ENCODE data around the gene TMEM170A.
"Not testable (repeated sequence)": the region's sequence is repeated elsewhere in the genome, so short reads cannot be mapped to it uniquely, and the experiment has no call there.

The TMEM170A gene, protein sequence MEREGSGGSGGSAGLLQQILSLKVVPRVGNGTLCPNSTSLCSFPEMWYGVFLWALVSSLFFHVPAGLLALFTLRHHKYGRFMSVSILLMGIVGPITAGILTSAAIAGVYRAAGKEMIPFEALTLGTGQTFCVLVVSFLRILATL

DNA sequence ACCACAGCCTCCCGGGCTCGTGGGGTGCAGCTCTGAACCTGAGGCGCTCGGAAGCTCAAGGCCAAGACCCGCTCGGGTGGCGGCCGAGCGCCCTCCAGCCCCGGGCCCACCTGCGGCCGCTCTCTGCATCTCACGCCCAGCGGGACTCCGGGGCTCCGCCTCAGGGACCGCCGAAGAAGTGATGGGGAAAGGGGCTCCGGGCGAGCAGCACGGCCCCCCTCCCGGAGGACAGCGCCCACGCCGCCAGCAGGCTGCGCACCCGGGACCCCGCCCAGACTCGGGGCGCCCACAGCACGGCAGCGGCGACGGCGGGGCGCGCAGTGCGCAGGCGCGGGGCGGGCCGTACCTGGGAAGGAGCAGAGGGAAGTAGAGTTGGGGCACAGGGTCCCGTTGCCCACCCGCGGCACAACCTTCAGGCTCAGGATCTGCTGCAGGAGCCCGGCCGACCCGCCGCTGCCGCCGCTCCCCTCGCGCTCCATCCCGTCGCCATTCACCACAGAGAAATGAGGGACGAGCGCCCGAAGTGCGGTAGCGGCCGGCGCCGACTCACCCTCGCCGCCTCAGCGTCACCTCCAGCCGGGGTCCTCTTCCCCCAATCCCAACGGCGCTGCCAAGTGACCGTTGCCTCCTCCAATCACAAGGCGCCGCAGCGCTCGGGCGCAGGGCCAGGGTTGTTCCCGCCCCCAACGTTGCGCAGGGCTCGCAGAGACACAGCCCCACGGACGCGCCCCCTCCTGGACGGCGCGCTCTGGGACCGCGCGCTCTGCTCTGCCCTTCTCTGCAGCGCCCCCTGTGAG lies at the start of gene TMEM170A:
Gene TMEM170A, minus strand, starts transcription at position 568 of the 797 bp plus-strand sequence. Its CDS starts 89 bp downstream, at position 479.
- peak; percentile 86 for DNase-seq

DNA sequence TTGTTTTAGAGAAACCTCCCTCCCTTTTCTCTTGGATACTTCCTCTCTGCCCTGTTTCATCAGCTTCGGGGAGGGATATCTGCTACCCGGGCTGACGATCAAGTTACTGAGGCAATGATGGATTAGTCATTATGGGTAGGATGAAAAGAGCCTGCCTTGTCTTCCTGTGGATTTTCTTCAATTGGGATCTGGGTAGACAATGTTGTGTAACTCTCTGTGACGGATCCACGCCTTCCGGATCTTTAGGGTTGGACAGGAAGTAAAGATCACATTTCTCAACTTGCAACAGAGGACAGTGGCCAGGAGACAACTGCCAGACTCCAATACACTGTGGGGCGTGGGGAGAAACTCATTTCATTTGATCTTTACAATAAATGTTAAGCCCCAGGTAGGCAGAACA lies 42.1 kb upstream of the TMEM170A start:
- DNase-seq = no peak

DNA sequence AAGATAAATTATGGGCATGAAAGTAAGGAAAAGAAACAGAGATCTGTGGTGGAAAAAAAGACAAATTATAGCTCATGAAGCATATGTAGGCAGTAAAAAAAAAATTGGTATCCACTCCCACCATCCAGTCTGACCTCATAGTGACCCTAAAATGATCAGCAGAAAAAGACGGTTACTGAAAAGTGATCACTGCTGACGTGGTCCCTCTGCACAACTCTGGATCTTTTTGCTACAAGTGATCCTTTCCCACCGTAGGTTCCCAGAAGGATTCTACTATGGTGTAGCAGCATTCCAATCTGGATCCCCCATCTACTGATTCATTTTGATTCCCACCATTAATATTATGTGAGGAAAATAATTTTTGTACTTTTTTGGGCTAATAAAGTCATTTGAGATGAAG lies 41.6 kb upstream of the TMEM170A start:
- no peak for DNase-seq

DNA sequence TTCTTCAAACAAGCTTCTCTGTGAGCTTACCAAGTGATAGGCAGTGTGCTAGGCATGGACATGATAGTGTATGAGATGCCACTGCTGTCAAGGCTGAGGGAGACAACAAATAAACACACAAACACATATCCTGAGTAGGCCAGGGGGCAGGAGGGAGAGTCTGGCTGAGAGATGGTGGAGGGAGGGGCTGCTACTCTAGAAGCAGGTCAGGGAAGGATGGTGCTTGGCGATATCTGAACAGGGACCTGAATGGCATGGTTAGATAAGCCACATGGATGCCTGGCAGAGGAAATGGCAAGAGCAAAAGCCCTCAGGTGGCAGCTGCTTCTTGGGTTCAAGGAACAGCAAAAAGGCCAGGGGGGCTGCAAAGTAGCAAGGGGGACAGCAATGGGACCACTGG lies 39.3 kb upstream of the TMEM170A start:
- DNase-seq = no peak

DNA sequence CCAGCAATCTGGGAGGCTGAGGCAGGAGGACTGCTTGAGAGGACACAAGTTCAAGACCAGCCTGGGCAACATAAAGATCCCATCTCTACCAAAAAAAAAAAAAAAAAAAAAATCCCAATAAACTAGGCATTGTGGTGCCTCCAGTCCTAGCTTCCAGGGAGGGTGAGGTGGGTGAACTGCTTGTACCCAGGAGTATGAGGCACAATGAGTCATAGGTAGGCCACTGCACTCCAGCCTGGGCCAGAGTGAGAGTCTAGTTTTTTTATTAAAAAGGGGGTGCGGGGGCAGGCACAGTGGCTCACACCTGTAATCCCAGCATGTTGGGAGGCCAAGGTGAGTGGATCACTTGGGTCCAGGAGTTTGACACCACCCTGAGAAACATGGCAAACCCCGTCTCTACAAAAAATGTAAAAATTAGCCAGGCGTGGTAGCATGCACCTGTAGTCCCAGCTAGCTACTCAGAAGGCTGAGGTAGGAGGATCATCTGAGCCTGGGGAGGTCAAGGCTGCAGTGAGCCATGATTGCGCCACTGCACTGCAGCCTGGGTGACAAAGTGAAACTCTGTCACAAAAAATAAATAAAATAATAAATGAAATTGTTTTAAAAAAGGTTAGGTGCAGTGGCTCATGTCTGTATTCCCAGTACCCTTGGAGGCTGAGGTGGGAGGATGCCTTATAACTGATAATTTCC lies 38.6 kb upstream of the TMEM170A start:
- no peak for DNase-seq

DNA sequence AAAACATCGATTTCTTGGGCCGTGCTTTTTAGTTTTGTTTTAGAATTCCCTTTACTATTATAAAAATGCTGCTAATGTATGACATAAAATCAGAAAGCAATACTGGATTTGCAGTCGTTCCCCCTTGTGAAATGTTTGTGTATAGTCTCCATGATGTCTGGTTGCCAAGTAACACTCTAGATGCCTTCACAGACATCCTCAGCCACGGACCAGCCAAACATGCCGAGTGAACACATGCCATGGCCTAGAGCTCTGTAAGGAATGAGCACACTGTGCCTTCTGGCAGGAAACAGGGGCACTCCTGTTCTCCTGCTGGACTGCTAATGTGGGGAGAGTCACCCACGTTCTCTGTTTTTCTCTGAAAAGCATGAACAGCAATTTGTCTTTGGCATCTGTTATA lies 37.3 kb upstream of the TMEM170A start:
- not testable (repeated sequence) for DNase-seq

DNA sequence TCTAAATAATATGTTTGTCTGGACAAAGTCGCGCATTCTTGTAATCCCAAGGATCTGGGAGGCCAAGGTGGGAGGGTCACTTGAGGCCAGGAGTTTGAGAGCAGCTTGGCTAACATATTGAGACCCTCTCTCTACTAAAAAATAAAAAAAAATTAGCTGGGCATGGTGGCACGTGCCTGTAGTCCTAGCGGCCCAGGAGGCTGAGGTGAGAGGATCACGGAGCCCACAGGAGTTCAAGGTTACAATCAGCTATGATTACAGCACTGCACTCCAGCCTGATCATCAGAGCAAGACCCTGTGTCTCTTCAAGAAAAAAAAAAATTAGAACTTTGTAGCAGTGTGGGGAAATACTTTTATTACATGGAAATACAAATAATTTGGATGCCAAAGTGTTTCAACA lies 36.9 kb upstream of the TMEM170A start:
- no peak for DNase-seq

DNA sequence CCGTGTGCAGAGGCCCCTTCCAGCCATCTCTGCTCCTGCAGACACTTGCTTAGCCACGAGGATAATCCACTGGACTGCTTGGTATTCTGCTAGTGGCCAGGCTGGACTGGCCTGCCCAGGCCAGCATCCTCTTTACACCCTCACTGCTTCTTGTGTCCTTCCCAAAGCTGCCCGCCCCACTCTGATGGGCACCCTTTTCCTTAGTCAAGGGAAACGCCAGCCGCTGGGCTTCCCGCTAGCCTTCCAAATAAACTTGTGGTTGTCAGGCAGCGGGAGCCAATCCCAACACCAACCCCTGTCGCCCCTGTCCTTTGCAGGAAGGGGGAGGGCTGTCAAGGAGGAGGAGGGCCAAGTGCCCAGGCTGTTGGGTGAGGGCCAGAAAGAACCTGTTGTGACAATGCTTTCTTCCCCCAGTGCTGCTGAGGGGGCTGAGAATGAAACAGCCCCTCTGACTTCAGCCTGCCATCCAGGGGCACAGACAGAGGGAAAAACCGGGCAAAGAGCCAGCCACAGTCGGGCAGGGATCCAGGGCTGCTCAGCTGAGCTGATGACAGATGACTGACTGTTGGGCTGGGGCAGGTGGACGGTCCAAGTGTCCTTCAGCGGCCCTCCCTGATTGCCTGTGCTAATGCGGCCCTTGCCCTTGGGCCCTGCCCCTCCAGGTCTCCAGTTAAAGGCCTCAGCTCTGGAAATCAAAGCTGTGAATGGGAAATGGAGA lies 34.3 kb upstream of the TMEM170A start:
- DNase-seq = not testable (repeated sequence)

DNA sequence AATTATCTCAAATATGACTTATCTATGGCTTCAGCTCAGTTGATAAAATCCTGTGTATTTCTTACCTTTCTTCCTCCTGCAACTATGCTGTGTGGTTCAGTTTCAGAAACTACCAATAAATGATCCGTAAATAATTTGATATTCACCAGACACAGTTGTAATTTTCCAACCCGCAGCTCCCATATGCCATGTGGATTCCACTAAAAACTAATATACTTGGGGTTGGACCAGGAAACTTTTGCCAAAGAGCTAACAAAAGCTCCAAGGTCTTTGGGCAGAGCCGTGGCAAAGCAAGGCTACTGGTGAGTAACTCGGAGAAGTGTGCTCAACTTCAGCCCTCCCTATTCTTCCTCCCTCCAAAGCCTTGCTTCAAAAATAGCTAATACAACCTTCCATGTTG lies 33.1 kb upstream of the TMEM170A start:
- DNase-seq = no peak

DNA sequence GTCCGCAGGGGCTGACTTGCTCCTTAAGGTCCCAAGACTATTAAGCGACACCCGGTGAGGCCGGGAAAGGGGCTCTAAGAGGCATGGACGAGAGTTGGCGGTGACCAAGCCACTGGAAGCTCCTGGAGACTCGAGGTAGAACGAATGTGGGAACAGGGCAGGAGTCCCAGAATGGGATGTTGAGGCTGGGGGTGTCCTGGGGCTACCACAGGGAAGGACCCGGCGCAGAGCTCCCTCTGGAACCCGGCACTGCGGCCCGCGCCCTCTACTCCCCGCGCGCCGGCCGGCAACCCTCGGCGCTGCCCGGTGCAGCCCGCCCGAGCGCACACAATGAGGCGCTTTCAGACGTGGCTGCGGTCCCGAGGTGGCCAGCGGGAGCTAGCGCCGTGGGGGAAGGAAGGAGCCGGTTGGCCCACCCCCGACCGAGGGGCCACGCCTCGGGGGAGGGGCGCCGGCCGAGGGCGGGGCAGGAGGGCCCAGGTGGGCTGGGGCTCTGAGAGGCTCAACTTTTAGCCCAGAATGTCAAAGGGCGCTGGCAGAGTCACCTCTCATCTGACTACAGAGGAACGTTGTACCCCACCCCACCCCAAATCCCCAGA lies 30.7 kb upstream of the TMEM170A start, which contains the start of gene CHST6:
Gene CHST6, minus strand, starts transcription at position 366 of the 599 bp plus-strand sequence. CDS start 15,613 bp downstream, outside the sequence.
- no peak for DNase-seq

DNA sequence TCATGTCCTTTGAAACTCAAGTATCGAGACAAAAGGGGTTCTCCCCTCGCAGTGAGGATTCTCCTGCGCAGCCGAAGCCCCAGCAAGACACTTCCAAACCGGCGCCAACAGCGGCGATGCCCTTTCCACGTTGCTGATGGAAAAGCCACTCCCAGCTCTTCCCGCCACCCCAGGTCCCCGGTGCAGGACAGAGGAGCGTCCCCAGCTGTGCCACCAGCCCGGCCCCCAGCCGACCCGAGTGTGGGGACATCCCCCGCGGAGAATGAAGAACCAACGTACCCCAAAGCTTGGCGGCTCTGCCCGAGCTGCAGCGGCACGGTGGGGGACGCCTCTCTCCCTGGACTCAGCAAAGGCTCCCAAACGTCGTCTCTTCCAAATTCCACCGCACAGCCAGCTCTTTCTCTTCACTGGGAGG lies 30.2 kb upstream of the TMEM170A start:
- DNase-seq = no peak

DNA sequence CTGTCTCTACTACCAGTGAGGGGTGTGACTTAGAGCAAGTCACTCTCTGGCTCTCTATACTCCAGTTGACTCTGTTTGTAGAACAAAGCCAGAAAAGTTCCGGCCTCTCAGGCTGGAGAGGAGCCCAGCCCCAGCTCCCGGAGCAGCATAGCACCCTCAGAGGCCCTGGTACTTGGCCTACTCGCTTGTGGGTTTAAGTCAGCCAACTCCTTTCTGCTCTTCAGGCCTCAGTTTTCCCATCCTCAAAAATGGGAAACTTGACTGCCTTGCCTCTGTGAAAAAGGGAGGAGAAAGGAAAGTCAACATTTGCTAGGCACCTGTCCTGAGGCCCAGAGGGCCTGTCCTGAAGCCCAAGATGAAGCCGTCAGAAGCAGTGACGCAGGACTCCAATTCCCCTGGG lies 29.7 kb upstream of the TMEM170A start:
- no peak for DNase-seq

DNA sequence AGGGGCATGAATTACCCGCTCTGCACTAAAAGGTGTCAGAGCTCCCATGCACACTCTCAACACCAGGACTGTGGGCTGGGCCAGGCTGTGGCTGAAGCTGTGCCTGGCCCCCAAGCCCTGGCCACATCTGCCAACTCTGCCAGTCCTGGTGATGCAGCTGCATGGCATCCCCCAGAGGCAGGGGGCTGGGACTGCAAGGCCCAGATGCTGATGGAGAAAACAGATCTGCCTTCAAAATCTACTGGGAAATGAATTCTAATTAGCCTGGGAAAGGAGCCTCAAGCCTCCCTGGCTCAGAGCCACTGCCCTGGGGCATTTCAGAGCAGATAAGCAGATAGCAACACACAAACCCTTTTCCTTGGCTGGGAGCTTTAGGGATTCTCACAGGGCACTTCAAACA lies 27.4 kb upstream of the TMEM170A start:
- DNase-seq = no peak

DNA sequence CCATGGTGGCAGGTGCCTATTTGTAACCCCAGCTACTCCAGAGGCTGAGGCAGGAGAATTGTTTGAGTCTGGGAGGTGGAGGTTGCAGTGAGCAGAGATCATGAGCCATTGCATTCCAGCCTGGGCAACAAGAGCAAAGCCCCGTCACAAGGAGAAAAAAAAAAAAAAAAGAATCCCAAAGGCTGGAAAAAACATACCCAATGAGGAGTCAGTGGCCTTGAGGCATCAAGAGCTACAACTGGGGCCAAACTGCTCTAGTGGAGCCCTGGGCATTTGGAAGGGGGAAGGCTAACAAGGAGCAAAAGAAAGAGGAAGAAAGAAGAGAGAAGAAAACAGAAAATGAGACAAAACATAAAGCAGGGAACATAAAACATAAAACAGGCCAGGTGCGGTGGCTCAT lies 23.8 kb upstream of the TMEM170A start:
- DNase-seq = no peak

DNA sequence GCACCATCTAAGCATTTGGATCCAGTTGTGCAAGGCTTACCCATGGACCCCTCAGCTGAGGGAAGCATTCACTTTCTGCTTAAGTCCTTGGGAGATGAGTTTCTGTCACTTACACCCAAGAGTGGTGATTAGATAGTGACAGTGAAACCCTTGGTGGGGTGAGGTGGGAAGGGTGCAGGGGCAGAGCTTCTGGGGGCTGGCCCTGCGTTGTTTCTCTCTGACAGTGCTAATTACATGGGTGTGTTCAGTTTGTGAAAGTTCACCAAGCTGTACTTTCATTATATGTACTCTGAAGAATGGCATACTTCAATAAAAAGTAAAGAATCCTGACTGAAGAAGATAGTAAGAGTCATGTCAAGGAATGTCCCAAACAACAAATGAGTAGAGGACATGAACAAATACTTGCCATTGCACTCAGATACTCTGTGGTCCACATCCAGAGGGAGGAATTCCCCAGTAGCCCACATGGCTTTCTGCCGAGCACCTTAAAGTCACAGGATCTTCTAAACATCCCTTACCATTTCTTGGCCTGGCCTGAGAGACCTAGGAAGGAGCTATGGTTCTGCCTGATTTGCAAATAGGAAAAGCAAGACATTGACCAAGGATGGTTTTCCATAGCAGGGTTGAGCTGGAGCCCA lies 22.3 kb upstream of the TMEM170A start:
- no peak for DNase-seq

DNA sequence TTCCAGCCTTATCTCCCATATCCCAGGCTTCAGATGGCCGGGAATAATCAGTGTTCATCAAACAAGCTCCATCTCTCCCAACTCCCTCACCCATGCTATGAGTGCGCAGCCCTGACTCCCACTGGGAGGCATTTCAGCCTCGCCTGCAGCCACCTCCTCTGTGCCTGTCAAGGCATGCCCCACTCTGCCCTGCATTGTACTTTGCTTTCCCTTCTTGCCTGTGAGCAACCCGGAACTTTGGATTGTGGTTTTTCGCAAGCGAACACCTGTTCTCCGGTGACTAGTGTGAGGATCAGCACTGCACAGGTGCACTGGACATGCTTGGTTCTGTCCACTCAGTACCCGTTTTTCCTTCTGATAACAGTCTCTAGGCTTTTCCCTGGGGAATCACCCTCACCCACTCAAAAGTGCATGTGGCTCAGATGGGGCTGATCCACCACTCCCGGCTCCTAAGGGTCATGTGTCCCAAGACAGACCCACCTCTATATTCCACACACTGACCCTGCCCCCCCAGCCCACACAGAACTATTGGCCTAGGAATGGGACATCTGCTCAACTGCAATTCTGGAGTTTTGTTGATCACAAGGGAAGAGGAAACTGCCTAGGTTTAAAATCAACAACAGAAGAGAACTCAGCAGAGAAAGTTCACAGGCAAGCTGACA lies 21.7 kb upstream of the TMEM170A start:
- no peak for DNase-seq

DNA sequence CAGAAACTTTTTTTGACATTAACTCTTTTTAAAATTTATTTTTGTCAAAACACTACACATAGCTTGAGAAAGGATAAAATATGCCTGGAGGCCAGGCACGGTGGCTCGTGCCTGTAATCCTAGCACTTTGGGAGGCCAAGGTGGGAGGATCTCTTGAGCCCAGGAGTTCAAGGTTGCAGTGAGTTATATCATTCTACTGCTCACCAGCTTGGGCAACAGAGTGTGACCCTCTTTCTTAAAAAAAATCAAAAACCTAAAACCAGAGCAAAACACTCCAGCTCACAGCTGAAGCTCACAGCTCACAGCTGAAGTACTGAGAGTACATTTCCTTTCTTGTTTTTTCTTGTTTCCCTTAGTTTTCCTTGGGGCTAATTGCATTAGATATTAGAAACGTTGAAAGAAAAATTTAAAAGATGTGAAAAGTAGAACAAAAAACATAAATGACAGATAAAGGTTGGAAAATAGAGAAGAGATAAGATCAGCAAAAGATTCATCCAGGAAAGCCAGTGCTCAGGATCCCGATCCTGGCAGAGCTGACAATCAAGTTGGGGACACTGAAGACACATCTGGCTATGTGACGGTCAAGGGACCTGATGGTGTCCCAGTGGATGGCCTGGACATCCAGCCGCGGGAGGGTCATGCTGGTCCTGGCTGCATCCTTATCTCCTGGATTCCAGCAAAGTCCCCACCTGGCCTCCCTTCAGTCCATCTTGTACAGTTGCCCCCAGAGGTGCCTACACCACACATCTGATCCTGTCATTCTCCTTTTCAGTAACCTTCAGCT lies 20.9 kb upstream of the TMEM170A start:
- DNase-seq = no peak

DNA sequence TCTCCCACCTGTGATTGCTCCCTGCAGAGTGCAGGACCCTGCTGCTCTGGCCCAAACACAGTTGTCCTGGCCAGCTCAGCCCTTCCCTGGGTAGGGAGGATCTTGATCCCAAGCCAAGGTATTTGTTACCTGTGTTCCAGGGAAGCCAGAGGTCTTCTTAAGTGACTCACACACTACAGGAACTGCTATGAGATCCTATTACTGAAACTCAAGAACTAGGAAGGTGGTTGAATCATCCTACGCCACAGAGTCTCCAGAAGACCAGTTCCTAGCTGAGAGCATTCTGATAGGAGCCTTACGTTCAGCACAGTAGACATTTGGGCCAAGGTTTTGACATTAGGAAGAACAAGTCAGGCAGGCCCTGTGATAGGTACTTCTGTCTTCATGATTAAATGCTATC lies 18.7 kb upstream of the TMEM170A start:
- DNase-seq = no peak

DNA sequence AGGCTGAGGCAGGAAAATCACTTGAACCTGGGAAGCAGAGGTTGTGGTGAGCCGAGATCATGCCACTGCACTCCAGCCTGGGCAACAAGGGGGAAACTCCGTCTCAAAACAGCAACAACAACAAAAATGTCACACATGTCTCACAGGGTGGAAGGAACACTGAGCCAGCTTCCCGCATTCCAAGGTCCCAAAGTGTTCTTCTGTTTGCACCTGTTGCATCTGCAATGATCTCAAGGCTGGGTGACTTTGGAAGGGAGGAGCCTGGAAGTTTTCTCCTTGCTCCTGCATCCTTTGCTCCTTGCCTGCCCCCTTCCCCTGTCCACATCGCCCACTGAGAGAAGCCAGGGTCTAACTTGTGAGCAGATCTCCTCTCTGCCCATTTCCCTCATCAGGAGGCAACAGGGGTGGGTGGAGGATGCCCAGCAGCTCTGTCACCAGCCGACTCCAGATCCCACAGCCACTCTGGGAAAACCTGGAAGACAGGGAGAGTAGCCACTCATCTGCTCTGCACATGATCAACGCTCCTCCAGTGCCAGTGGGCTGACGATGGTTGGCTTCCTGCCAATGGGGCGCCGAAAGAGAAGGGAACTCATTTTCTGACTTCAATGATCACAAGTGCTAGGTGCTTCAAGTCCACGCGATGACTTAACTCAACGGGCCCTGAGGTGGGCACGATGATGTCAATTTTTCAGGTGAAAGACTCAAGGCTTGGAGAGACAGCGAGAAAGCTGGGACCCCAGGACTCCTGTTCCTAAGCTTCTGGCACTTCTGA lies 18.1 kb upstream of the TMEM170A start:
- no peak for DNase-seq

DNA sequence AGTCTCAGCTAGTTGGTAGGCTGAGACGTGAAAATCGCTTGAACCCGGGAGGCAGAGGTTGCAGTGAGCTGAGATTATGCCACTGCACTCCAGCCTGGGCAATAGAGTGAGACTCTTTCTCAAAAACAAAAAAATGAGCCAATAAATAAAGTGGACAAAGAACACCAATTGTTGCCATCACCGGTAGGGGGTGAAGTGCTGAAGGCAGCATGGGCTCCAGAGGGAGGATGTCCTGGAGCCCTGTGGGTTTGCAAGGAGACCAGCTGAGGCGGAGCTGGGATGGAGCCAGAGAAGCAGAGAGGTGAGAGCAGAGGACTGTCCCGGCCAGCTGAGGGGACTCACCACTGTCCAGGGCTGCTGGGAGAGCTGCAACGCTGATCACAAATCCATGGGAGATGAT lies 17.0 kb upstream of the TMEM170A start:
- no peak for DNase-seq
